ENCODE results near the gene ITGB1. TPM values are rescaled to one million over a fixed set of nuclear protein-coding genes. Genes with fewer than 3 reads are reported as not detected.
"Not testable (repeated sequence)": the region's sequence is repeated elsewhere in the genome, so short reads cannot be mapped to it uniquely, and the experiment has no call there.

The ITGB1 gene
- total RNA-seq, 1 experiment from 2014 or later, result 223 TPM

DNA sequence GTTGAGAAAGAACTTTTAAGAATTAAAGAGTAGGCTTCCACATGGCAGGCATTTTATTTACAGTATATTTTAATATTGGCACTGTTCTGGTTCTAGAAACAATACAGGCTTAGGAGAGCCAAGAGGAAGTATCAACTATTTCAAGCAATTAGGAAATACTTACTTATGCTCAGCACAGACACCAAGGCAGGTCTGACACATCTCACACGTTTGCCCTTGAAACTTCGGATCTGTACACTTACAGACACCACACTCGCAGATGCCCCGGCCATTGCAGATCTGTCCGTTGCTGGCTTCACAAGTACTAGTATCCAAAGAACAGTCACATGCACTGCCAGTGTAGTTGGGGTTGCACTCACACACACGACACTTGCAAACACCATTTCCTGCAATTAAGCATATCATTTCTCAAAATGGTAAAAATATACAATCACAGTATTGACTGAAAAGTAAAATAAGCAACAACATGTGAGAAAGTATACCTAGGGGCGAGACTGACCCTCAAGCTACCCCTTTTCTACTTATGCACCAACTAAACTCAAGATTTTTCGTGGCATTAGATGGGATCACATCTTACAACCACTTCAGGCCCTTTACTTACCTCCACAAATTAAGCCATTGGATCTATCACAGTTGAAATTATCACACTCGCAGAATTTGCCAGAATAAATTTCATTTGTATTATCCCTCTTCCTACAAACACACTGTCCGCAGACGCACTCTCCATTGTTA lies 46.6 kb downstream of the ITGB1 start:
- DNase-seq, result no peak
- H3K23ac ChIP-seq (ENCODE audit: insufficient read length, low read depth, low read length), result no peak overlapping the region
- no peak overlapping the region for H2BK12ac ChIP-seq (ENCODE audit: insufficient read length, low read depth, low read length)
- no peak overlapping the region for H3K4ac ChIP-seq (ENCODE audit: low read depth, low read length)
- H3K56ac ChIP-seq (ENCODE audit: insufficient read length, low read depth, low read length), result no peak overlapping the region
- H3K23me2 ChIP-seq (ENCODE audit: insufficient read length, low read depth, low read length, poor library complexity, severe bottlenecking), result no peaks in the 10 kb centered on the region
- H2AK5ac ChIP-seq (ENCODE audit: insufficient read length, low read length), result no peak overlapping the region
- H4K8ac ChIP-seq (replicated peaks; ENCODE audit: insufficient read length, low read depth, low read length), result no peak overlapping the region
- H3K27me3 ChIP-seq (ENCODE audit: insufficient read depth, low read length), result no peaks in the 10 kb centered on the region
- no peaks in the 10 kb centered on the region for H3K4me1 ChIP-seq (ENCODE audit: insufficient read depth, low read length)
- H4K20me1 ChIP-seq (ENCODE audit: control insufficient read depth, insufficient read depth, insufficient read length), result no peaks in the 10 kb centered on the region
- H3K18ac ChIP-seq (ENCODE audit: insufficient read length, low read depth, low read length), result no peak overlapping the region
- H3K9ac ChIP-seq (ENCODE audit: extremely low read depth, insufficient read length, low read length), result no peak overlapping the region
- no peak overlapping the region for H3K27ac ChIP-seq (ENCODE audit: insufficient read length, low read depth, low read length)
- no CpG with 5 or more reads among the region's 11 CpGs for WGBS (ENCODE audit: extremely low coverage, insufficient read length, low lambda C conversion rate)
- Mint-ChIP-seq H3K27ac (peak overlapping the region in 1 of 3 experiments; percentile 17; a peak in 2 of 7 replicates), H3K4me1 (no peaks in the 10 kb centered on the region), H3K9me3 (no peaks in the 10 kb centered on the region), H3K4me3 (no peak overlapping the region), H3K36me3 (ENCODE audit: insufficient read depth in 1 of 3, low read depth in 3 of 3) (peaks cover 45 to 77% (median 64%) of the 10 kb centered on the region in 3 experiments), H3K27me3 (ENCODE audit: low read depth) (no peaks in the 10 kb centered on the region)
- H3K79me1 ChIP-seq (ENCODE audit: insufficient read depth, low read depth, low read length, poor library complexity, severe bottlenecking), result no peaks in the 10 kb centered on the region
- no peak overlapping the region for H2BK20ac ChIP-seq (ENCODE audit: low read depth, low read length, poor library complexity, severe bottlenecking)
- no peak overlapping the region for H4K91ac ChIP-seq (ENCODE audit: insufficient read length, low read depth, low read length)
- no peak overlapping the region for H3K4me2 ChIP-seq (ENCODE audit: insufficient read depth, insufficient read length, low read length)
- no peak overlapping the region for H3T11ph ChIP-seq (ENCODE audit: low read length)
- TF ChIP-seq, protein P1, sequence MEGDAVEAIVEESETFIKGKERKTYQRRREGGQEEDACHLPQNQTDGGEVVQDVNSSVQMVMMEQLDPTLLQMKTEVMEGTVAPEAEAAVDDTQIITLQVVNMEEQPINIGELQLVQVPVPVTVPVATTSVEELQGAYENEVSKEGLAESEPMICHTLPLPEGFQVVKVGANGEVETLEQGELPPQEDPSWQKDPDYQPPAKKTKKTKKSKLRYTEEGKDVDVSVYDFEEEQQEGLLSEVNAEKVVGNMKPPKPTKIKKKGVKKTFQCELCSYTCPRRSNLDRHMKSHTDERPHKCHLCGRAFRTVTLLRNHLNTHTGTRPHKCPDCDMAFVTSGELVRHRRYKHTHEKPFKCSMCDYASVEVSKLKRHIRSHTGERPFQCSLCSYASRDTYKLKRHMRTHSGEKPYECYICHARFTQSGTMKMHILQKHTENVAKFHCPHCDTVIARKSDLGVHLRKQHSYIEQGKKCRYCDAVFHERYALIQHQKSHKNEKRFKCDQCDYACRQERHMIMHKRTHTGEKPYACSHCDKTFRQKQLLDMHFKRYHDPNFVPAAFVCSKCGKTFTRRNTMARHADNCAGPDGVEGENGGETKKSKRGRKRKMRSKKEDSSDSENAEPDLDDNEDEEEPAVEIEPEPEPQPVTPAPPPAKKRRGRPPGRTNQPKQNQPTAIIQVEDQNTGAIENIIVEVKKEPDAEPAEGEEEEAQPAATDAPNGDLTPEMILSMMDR (conservative IDR thresholded peaks at IDR 0.05), result no peak
- H2AFZ ChIP-seq (ENCODE audit: low read length), result no peak overlapping the region
- H4K5ac ChIP-seq (ENCODE audit: insufficient read length, low read depth, low read length), result no peak overlapping the region
- no peaks in the 10 kb centered on the region for H3K9me3 ChIP-seq (ENCODE audit: control insufficient read depth, low read depth, low read length)
- H2BK15ac ChIP-seq (ENCODE audit: low read depth, low read length), result no peak overlapping the region
- H2BK120ac ChIP-seq (ENCODE audit: low read depth, low read length, poor library complexity, severe bottlenecking), result no peak overlapping the region
- no peaks in the 10 kb centered on the region for H3K79me2 ChIP-seq (ENCODE audit: insufficient read depth, low read length)
- no peak overlapping the region for H2BK5ac ChIP-seq (ENCODE audit: insufficient read length, low read length)
- H3K14ac ChIP-seq (ENCODE audit: insufficient read depth, low read length), result no peak overlapping the region

DNA sequence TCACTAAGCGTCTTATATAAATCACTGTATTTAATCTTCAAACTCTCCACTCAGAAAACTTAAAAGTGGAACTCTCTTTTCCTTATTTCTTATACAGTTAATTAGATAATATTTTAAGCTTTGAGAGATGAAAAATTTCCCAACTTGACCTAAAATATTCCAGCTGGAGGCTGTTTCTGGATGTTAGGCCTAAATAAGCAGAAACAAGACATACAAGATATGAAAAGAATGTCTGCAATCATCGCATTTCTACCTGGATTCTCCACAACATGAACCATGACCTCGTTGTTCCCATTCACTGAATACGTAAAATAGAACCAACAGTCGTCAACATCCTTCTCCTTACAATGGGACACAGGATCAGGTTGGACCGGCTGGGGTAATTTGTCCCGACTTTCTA lies 48.1 kb downstream of the ITGB1 start:
- not testable (repeated sequence) for H3K79me2 ChIP-seq (ENCODE audit: insufficient read depth, low read length); H3T11ph ChIP-seq (ENCODE audit: low read length); H3K27ac Mint-ChIP-seq; H3K27ac ChIP-seq (ENCODE audit: insufficient read length, low read depth, low read length); H4K5ac ChIP-seq (ENCODE audit: insufficient read length, low read depth, low read length); H2BK120ac ChIP-seq (ENCODE audit: low read depth, low read length, poor library complexity, severe bottlenecking); H2BK15ac ChIP-seq (ENCODE audit: low read depth, low read length); H3K4me3 Mint-ChIP-seq; H3K18ac ChIP-seq (ENCODE audit: insufficient read length, low read depth, low read length); H3K23me2 ChIP-seq (ENCODE audit: insufficient read length, low read depth, low read length, poor library complexity, severe bottlenecking); H3K4me1 Mint-ChIP-seq; H3K23ac ChIP-seq (ENCODE audit: insufficient read length, low read depth, low read length); H2BK12ac ChIP-seq (ENCODE audit: insufficient read length, low read depth, low read length); DNase-seq; H3K56ac ChIP-seq (ENCODE audit: insufficient read length, low read depth, low read length); H2BK5ac ChIP-seq (ENCODE audit: insufficient read length, low read length); H3K79me1 ChIP-seq (ENCODE audit: insufficient read depth, low read depth, low read length, poor library complexity, severe bottlenecking); H3K9ac ChIP-seq (ENCODE audit: extremely low read depth, insufficient read length, low read length); H3K4ac ChIP-seq (ENCODE audit: low read depth, low read length); H2AK5ac ChIP-seq (ENCODE audit: insufficient read length, low read length); H4K20me1 ChIP-seq (ENCODE audit: control insufficient read depth, insufficient read depth, insufficient read length); H3K4me1 ChIP-seq (ENCODE audit: insufficient read depth, low read length); H3K27me3 Mint-ChIP-seq (ENCODE audit: low read depth); H3K27me3 ChIP-seq (ENCODE audit: insufficient read depth, low read length); H4K8ac ChIP-seq (replicated peaks; ENCODE audit: insufficient read length, low read depth, low read length); H2AFZ ChIP-seq (ENCODE audit: low read length); H2BK20ac ChIP-seq (ENCODE audit: low read depth, low read length, poor library complexity, severe bottlenecking); H3K4me2 ChIP-seq (ENCODE audit: insufficient read depth, insufficient read length, low read length); H3K9me3 Mint-ChIP-seq; H4K91ac ChIP-seq (ENCODE audit: insufficient read length, low read depth, low read length); H3K9me3 ChIP-seq (ENCODE audit: control insufficient read depth, low read depth, low read length); H3K14ac ChIP-seq (ENCODE audit: insufficient read depth, low read length)
- peaks cover 33 to 76% (median 49%) of the 10 kb centered on the region in 3 experiments for H3K36me3 Mint-ChIP-seq (ENCODE audit: insufficient read depth in 1 of 3, low read depth in 3 of 3)
- WGBS (ENCODE audit: extremely low coverage, insufficient read length, low lambda C conversion rate), result no CpG with 5 or more reads among the region's 7 CpGs

Measured in H9 (cell line).